DMS114 treated with DMSO at 0.1 percent for 48 hours (cell line): ENCODE data around the gene DRGX.

Experiments
- DNase-seq: peaks from one replicate; lab custom pipeline; 2025; ENCODE audit not compliant: unreplicated experiment; lab: John Stamatoyannopoulos, UW

Gene DRGX

GRCh38 chr10:49395741-49396665, at the start of gene DRGX:
Gene DRGX, minus strand, starts transcription at chr10:49396089. Its CDS starts 649 bp downstream, at chr10:49395440.
- no peak for DNase-seq

GRCh38 chr10:49444349-49444748, 48.5 kb upstream of the DRGX start:
- DNase-seq: no peak

GRCh38 chr10:49442863-49443262, 47.0 kb upstream of the DRGX start:
- DNase-seq: no peak

GRCh38 chr10:49441488-49442476, 45.9 kb upstream of the DRGX start:
- DNase-seq: no peak

- DNase-seq: no peak
Measured at GRCh38 chr10:49435225-49435624, 39.3 kb upstream of the DRGX start.

GRCh38 chr10:49433069-49433468, 37.2 kb upstream of the DRGX start:
- DNase-seq: no peak

GRCh38 chr10:49431426-49431825, 35.5 kb upstream of the DRGX start:
- no peak for DNase-seq

GRCh38 chr10:49429458-49429857, 33.6 kb upstream of the DRGX start:
- no peak for DNase-seq

- no peak for DNase-seq
Measured at GRCh38 chr10:49426490-49427360, 30.8 kb upstream of the DRGX start.

GRCh38 chr10:49419005-49419404, 23.1 kb upstream of the DRGX start:
- no peak for DNase-seq

- no peak for DNase-seq
Measured at GRCh38 chr10:49418328-49418727, 22.4 kb upstream of the DRGX start.

- DNase-seq: no peak
Measured at GRCh38 chr10:49418053-49418326, 22.1 kb upstream of the DRGX start.

GRCh38 chr10:49417311-49418052, 21.6 kb upstream of the DRGX start:
- DNase-seq: no peak

- DNase-seq: no peak
Measured at GRCh38 chr10:49415846-49416245, 20.0 kb upstream of the DRGX start.

- no peak for DNase-seq
Measured at GRCh38 chr10:49415109-49415508, 19.2 kb upstream of the DRGX start.

- no peak for DNase-seq
Measured at GRCh38 chr10:49414496-49414895, 18.6 kb upstream of the DRGX start.

- no peak for DNase-seq
Measured at GRCh38 chr10:49412571-49412970, 16.7 kb upstream of the DRGX start.

GRCh38 chr10:49410365-49411074, 14.6 kb upstream of the DRGX start:
- DNase-seq: no peak

GRCh38 chr10:49409755-49410154, 13.9 kb upstream of the DRGX start:
- DNase-seq: no peak
